NT2/D1 (cell line): ENCODE measurements around the gene TEKT1.

ENCODE experiments used
- DNase-seq: peaks from one replicate; pipeline ENCODE4 v3.0.0-alpha.2; 2011; ENCODE audit warnings: low read depth, low spot score
- H3K27me3 ChIP-seq: 2 replicates; pipeline ENCODE4 v1.6.0; 2011; ENCODE audit warnings: mild to moderate bottlenecking; ENCODE audit not compliant: insufficient read length, insufficient read depth
- H3K36me3 ChIP-seq: 2 replicates; pipeline ENCODE4 v1.6.1; 2011; ENCODE audit warnings: mild to moderate bottlenecking, low read length, mixed read lengths; ENCODE audit not compliant: insufficient read depth, insufficient read length
- H3K4me1 ChIP-seq: 2 replicates; pipeline ENCODE4 v1.5.1; 2011; ENCODE audit not compliant: insufficient read depth, insufficient read length
- H3K4me3 ChIP-seq: 2 replicates; pipeline ENCODE4 v1.5.1; 2011; ENCODE audit warnings: low read depth; ENCODE audit not compliant: insufficient read length
- H3K9ac ChIP-seq: 2 replicates; pipeline ENCODE4 v1.6.0; 2011; ENCODE audit warnings: low read depth; ENCODE audit not compliant: insufficient read length
- H3K9me3 ChIP-seq: 2 replicates; pipeline ENCODE4 v1.5.1; 2011; ENCODE audit warnings: mild to moderate bottlenecking, low read length; ENCODE audit not compliant: insufficient read depth
- SUZ12 ChIP-seq: IDR thresholded peaks from 2 replicates; pipeline ENCODE4 v1.6.1; 2011; ENCODE audit not compliant: insufficient read length, insufficient read depth; ENCODE audit errors: extremely low read depth
- YY1 ChIP-seq: IDR thresholded peaks from 2 replicates; pipeline ENCODE4 v1.6.1; 2011; ENCODE audit not compliant: insufficient read length, insufficient read depth
- ZNF274 ChIP-seq: IDR thresholded peaks from 2 replicates; pipeline ENCODE4 v1.6.1; 2011; ENCODE audit warnings: mild to moderate bottlenecking, low read depth, low read length

The TEKT1 gene

DNA sequence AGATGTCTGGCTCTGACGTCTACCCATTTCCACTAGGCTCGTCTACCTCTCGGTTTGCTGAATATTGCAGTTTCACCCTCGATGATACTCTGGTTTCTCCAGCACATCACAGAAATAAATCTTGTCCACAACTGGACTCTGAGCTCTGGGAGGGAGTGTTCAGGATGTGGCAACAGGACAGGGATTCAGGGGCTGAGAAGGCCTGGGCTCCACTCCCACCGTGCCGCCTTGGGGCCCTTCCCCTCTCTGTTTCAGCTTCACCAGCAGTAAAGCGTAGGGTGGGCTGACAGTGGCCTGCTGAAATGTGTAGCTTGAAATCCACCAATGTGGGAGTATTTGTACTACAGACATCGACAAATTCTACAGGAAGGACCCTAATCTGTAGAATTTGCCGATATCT lies 20.0 kb downstream of the TEKT1 start:
- peaks cover 6% of the 10 kb centered on the region; the same call in 1 of the 2 replicates for H3K9me3 ChIP-seq
- H3K27me3 ChIP-seq: no peaks in the 10 kb centered on the region
- DNase-seq: no peak
- H3K4me3 ChIP-seq: no peak overlapping the region
- no peaks in the 10 kb centered on the region for H3K4me1 ChIP-seq
- no peak for TF ChIP-seq SUZ12
- H3K9ac ChIP-seq: no peak overlapping the region
- no peaks in the 10 kb centered on the region for H3K36me3 ChIP-seq

DNA sequence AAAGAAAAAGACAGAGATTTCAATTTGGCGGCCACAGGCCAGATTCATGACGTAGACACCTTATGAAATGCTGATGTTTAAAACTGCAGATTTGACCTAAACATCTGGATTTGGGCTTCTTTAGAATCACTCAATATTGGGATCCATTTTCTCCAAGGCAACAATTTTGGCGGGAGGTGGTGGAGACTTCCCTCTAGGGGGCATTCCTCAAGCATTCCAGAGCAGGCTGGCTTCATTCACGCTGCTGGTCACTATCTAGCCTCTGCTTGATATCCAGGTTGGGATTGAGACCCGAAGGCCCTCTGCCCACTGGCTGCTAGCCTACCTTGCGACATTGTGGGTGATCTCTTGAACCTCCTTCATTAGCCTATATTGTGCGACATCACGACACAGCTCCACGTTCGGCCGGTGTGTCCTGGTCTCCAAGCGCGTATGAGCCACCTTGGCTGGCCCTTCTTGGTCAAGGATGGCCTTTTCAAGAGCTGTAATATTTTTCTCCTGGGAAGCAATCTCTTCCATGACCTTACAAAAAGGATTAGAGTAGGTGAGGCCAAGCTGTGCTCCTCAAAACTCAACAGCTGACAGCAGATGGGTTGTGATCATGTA lies 31.0 kb downstream of the TEKT1 start:
- H3K9me3 ChIP-seq: no peaks in the 10 kb centered on the region
- H3K36me3 ChIP-seq: no peaks in the 10 kb centered on the region
- H3K4me1 ChIP-seq: no peaks in the 10 kb centered on the region
- H3K27me3 ChIP-seq: no peaks in the 10 kb centered on the region
- DNase-seq: no peak
- no peak overlapping the region for H3K9ac ChIP-seq
- no peak overlapping the region for H3K4me3 ChIP-seq
- TF ChIP-seq SUZ12: no peak
- TF ChIP-seq ZNF274: no peak
- TF ChIP-seq YY1: no peak

DNA sequence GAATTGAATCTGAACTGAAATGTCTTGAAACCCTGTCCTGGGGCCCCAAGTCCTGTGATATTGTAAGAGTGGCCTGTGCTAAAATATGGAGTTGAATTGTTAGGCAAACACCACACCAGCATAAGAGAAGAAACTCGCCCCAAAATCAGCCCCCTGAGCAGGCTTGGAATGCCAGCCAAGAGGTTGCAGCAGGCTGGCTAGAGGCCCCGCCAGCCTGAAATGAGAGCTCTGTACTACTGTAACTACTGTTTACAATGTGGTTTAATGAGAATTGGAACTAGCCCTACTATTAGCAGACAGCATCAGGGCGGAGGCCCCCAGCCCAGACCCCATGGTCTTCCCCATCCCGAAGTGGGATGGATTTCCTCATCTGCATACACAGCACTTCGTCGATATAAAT lies 31.8 kb downstream of the TEKT1 start:
- TF ChIP-seq SUZ12: no peak
- no peak for TF ChIP-seq ZNF274
- no peak for TF ChIP-seq YY1
- no peaks in the 10 kb centered on the region for H3K4me1 ChIP-seq
- DNase-seq: no peak
- H3K9ac ChIP-seq: no peak overlapping the region
- no peak overlapping the region for H3K4me3 ChIP-seq
- H3K36me3 ChIP-seq: no peaks in the 10 kb centered on the region
- no peaks in the 10 kb centered on the region for H3K27me3 ChIP-seq
- no peaks in the 10 kb centered on the region for H3K9me3 ChIP-seq

DNA sequence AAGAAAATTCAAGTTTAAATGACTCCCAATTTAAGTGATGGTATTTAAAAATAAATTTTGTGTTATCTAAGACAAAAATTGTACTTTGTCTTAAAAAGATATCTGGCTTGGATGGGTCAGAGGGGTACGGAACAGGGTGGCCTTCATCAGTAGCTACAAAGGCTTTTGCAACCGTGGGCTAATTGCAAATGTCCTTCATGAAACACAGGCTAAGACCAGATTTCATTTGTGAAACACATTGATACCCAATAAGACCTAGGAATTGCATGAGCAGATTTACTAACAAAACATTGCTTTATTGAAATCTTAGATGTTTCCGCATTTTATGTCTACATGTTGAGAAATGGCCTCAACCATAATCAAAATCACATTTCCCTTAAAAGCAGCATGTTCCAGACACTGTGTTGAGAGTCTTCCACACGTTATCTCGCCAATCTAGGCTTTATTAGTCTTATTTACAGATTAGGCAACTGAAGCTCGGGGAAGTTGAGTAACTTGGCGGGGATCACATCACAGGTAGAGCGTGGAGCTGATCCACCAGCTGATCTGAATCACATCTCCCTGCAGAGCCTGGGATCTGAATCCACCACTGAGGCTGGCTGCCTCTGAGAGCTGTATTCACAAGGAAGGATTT lies 33.7 kb downstream of the TEKT1 start:
- H3K9ac ChIP-seq: no peak overlapping the region
- no peaks in the 10 kb centered on the region for H3K9me3 ChIP-seq
- TF ChIP-seq YY1 (no peak), ZNF274 (no peak), SUZ12 (no peak)
- no peaks in the 10 kb centered on the region for H3K27me3 ChIP-seq
- no peak overlapping the region for H3K4me3 ChIP-seq
- H3K4me1 ChIP-seq: no peaks in the 10 kb centered on the region
- no peaks in the 10 kb centered on the region for H3K36me3 ChIP-seq
- no peak for DNase-seq

DNA sequence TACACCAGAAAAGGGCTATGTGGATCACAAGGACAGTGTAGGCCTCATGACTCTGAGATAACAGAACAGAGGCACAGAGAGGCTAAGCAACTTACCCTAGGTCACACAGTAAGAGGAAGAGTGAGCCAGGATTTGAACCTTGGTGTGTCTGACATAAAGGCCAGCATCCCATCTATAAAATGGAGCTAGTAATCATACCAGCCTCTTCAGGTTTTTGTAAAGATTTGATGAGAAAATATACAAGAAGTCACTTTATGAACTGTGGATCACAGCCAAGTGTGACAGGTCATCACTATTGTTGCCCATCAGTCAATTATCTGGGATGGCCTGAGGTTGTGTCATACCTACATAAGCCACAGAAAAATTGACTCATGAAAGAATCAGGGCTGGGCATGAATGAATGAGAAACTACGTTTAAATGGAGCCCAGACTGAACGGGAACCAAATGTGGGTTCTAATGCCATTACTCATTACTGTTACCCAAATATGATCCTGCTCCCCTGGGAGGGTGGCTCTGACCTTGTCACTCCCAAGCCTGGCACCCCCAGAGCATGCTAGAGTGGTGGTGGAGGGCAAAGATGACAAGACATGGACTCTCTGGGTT lies 34.5 kb downstream of the TEKT1 start:
- TF ChIP-seq YY1 (no peak), SUZ12 (no peak), ZNF274 (no peak)
- Histone ChIP-seq H3K9me3 (no peaks in the 10 kb centered on the region), H3K4me1 (no peaks in the 10 kb centered on the region), H3K9ac (no peak overlapping the region), H3K36me3 (no peaks in the 10 kb centered on the region), H3K4me3 (no peak overlapping the region), H3K27me3 (no peaks in the 10 kb centered on the region)
- DNase-seq: no peak

DNA sequence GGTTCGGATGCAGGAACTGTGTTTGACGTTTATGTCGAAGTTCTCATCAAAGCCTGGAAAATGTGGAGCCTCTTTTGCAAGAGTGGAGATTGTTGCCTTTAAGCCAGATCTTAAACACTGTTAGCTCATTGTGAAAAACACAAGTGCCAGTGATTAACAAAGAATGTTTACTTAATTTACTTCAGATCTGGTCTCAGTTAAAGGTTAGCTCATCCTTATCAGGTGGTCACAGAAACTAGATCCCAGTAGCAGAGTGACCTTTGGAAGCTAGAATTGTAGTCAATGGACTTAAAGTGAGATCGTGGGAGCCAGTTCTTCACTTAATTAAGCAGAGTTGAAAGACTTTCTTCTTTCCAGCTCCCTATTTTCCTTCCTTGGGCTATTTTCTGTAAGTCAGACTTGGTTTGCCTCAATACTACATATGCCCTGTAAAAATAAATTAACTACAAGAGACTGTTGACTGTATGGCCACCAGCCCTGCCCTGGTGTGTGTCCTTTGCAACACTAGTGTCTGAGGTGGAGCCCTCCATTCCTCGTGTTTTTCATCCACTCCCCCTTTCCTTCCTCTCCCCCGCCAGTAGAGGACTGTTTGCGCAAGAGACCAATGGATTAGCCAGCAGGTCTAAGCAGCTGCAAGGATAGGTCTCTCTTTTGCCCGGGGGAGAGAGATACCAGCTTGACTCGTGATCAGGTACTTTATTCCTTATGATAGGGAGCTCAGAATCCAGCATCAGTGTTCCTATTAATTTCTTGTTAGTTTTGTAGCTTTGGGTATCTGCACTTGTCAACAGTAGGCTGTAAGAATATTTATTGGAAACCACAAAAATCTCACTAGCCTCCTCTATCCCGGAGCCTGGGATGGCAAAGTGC lies 35.3 kb downstream of the TEKT1 start:
- no peaks in the 10 kb centered on the region for H3K36me3 ChIP-seq
- H3K4me1 ChIP-seq: no peaks in the 10 kb centered on the region
- TF ChIP-seq YY1 (no peak), ZNF274 (no peak), SUZ12 (no peak)
- no peak for DNase-seq
- H3K9me3 ChIP-seq: no peaks in the 10 kb centered on the region
- no peaks in the 10 kb centered on the region for H3K27me3 ChIP-seq
- no peak overlapping the region for H3K4me3 ChIP-seq
- no peak overlapping the region for H3K9ac ChIP-seq
